OCI-LY7 (cell line): ENCODE results near the gene RNF17.

ENCODE experiments used
- EZH2phosphoT487 ChIP-seq: fragments of 200-600 bp; sonication (generic); IDR thresholded peaks from 2 replicates; pipeline ENCODE4 v1.6.1; 2018; ENCODE audit warnings: low read depth, borderline replicate concordance, mild to moderate bottlenecking, mixed run types, antibody characterized with exemption, low read length, moderate library complexity, mixed read lengths
- TF ChIP-seq, protein P1 (sequence below): fragments of 200-600 bp; sonication (generic); conservative IDR thresholded peaks from 2 replicates; pipeline ENCODE4 v1.5.1; 2014; ENCODE audit warnings: mild to moderate bottlenecking, antibody characterized with exemption, low read length, moderate library complexity, mixed read lengths

DNA sequence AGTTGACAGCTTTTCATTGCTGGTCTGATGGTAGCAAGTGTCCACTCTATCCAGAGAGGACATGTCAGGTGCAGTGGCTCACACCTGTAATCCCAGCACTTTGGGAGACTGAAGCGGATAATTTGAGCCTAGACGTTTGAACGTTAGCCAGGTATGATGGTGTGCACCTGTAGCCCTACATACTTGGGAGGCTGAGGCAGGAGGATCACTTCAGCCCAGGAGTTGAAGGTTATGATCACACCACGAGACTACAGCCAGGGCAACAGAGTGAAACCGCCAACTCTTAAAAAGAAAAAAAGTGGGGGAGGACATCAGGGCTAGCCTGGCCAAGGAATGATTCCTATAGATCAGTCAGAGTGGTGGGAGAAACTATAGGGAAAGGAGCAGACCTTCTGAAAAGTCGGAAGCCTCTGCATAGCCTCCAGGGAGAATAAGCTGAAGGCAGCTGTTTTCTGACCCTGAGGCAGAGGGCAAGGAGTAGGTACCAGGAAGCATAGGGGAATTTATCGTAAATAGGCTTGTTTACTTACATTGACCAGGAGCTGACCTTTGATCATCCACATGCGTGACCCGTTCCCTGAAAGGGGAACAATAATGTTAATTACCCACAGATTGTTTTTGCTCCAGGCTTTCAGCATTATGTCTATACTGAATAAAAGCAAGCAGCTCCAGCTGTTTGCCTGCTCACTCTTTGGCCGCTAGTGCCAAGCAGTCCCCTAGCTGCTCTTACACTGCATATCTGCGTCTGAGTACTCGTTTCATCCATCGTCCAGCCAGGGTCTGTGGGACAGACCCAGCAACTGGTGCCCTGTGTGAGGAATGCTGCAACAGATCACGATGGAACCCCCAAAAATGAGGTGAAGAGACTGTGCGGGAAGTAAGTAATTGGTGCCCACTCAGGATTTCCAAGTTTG is 161.6 kb downstream of the RNF17 start:
- TF ChIP-seq, protein P1, sequence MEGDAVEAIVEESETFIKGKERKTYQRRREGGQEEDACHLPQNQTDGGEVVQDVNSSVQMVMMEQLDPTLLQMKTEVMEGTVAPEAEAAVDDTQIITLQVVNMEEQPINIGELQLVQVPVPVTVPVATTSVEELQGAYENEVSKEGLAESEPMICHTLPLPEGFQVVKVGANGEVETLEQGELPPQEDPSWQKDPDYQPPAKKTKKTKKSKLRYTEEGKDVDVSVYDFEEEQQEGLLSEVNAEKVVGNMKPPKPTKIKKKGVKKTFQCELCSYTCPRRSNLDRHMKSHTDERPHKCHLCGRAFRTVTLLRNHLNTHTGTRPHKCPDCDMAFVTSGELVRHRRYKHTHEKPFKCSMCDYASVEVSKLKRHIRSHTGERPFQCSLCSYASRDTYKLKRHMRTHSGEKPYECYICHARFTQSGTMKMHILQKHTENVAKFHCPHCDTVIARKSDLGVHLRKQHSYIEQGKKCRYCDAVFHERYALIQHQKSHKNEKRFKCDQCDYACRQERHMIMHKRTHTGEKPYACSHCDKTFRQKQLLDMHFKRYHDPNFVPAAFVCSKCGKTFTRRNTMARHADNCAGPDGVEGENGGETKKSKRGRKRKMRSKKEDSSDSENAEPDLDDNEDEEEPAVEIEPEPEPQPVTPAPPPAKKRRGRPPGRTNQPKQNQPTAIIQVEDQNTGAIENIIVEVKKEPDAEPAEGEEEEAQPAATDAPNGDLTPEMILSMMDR = no peak
- TF ChIP-seq EZH2phosphoT487 = no peak
